HG03064 (cell line): ENCODE measurements around the gene DNAH12.
"Not testable (repeated sequence)": the region's sequence is repeated elsewhere in the genome, so short reads cannot be mapped to it uniquely, and the experiment has no call there.

Source experiments
- ATAC-seq: cut with Tn5 transposase; IDR thresholded peaks from one replicate; pipeline ENCODE4 v1.9.1; 2021; ENCODE audit warnings: low read depth; ENCODE audit not compliant: unreplicated experiment

DNAH12 gene

GRCh38 chr3:57331078-57331610 lies 213.0 kb downstream of the DNAH12 start:
- no peak for ATAC-seq

- not testable (repeated sequence) for ATAC-seq
Measured at GRCh38 chr3:57326498-57326897, 217.6 kb downstream of the DNAH12 start.

- ATAC-seq: no peak
Measured at GRCh38 chr3:57314204-57314603, 229.9 kb downstream of the DNAH12 start.

- ATAC-seq: no peak
Measured at GRCh38 chr3:57309769-57310360, 234.3 kb downstream of the DNAH12 start.

GRCh38 chr3:57303520-57303919 lies 240.6 kb downstream of the DNAH12 start:
- ATAC-seq: not testable (repeated sequence)

- ATAC-seq: no peak
Measured at GRCh38 chr3:57298041-57298440, 246.1 kb downstream of the DNAH12 start.

- ATAC-seq: no peak
Measured at GRCh38 chr3:57292897-57293526, 251.1 kb downstream of the DNAH12 start.

- ATAC-seq: no peak
Measured at GRCh38 chr3:57292159-57292896, 251.8 kb downstream of the DNAH12 start, which contains the start of gene ASB14. ASB14 (minus strand) TSS chr3:57292685; CDS start chr3:57292033, 652 bp downstream.

GRCh38 chr3:57288403-57288802 lies 255.7 kb downstream of the DNAH12 start:
- ATAC-seq: no peak

GRCh38 chr3:57287205-57287604 lies 256.9 kb downstream of the DNAH12 start:
- no peak for ATAC-seq

- no peak for ATAC-seq
Measured at GRCh38 chr3:57283334-57283733, 260.8 kb downstream of the DNAH12 start.

- ATAC-seq: no peak
Measured at GRCh38 chr3:57281715-57282114, 262.4 kb downstream of the DNAH12 start.

GRCh38 chr3:57279685-57280084 lies 264.5 kb downstream of the DNAH12 start:
- no peak for ATAC-seq

GRCh38 chr3:57278237-57278636 lies 265.9 kb downstream of the DNAH12 start:
- ATAC-seq: no peak

GRCh38 chr3:57275393-57275792 lies 268.8 kb downstream of the DNAH12 start:
- ATAC-seq: no peak

- no peak for ATAC-seq
Measured at GRCh38 chr3:57274845-57275244, 269.3 kb downstream of the DNAH12 start.

GRCh38 chr3:57268416-57268815 lies 275.7 kb downstream of the DNAH12 start:
- no peak for ATAC-seq

- no peak for ATAC-seq
Measured at GRCh38 chr3:57261929-57262328, 282.2 kb downstream of the DNAH12 start.

- no peak for ATAC-seq
Measured at GRCh38 chr3:57261119-57261518, 283.0 kb downstream of the DNAH12 start.

GRCh38 chr3:57257678-57258077 lies 286.5 kb downstream of the DNAH12 start:
- no peak for ATAC-seq

GRCh38 chr3:57256844-57257243 lies 287.3 kb downstream of the DNAH12 start:
- ATAC-seq: no peak
